ENCODE data around the gene GPAM.

Gene GPAM

DNA sequence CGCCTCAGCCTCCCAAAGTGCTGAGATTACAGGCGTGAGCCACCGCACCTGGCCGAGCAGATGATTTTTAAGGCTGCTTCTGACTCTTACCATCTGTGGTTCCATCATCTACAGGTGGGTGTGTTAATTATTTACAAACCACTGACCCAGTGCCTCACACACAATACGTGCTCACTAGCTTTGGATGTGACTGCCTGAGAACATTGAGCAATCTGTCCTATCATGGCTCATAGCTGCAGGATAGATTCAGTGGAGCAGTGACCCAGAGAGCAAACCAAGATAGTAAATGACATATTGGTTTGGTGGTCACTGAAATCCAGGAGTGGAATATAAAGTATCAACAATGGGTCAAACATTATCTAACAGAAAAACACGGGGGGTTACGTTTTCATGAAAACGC lies 24.1 kb downstream of the GPAM start:
- no peaks in the 10 kb centered on the region for H3K4me1 ChIP-seq (ENCODE audit: control insufficient read depth in 1 of 2, insufficient read depth in 1 of 2, low read depth in 1 of 2, low read length in 1 of 2)
- H3K36me3 ChIP-seq: peaks cover 50% of the 10 kb centered on the region
- TF ChIP-seq, protein P1, sequence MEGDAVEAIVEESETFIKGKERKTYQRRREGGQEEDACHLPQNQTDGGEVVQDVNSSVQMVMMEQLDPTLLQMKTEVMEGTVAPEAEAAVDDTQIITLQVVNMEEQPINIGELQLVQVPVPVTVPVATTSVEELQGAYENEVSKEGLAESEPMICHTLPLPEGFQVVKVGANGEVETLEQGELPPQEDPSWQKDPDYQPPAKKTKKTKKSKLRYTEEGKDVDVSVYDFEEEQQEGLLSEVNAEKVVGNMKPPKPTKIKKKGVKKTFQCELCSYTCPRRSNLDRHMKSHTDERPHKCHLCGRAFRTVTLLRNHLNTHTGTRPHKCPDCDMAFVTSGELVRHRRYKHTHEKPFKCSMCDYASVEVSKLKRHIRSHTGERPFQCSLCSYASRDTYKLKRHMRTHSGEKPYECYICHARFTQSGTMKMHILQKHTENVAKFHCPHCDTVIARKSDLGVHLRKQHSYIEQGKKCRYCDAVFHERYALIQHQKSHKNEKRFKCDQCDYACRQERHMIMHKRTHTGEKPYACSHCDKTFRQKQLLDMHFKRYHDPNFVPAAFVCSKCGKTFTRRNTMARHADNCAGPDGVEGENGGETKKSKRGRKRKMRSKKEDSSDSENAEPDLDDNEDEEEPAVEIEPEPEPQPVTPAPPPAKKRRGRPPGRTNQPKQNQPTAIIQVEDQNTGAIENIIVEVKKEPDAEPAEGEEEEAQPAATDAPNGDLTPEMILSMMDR (IDR thresholded peaks at IDR 0.05): no peak
- H3K9me3 ChIP-seq: no peaks in the 10 kb centered on the region
- no peak overlapping the region for H3K27ac ChIP-seq
- no peak overlapping the region for H3K4me3 ChIP-seq (ENCODE audit: low read depth in 1 of 2, low read length in 1 of 2)
- no peaks in the 10 kb centered on the region for H3K27me3 ChIP-seq

DNA sequence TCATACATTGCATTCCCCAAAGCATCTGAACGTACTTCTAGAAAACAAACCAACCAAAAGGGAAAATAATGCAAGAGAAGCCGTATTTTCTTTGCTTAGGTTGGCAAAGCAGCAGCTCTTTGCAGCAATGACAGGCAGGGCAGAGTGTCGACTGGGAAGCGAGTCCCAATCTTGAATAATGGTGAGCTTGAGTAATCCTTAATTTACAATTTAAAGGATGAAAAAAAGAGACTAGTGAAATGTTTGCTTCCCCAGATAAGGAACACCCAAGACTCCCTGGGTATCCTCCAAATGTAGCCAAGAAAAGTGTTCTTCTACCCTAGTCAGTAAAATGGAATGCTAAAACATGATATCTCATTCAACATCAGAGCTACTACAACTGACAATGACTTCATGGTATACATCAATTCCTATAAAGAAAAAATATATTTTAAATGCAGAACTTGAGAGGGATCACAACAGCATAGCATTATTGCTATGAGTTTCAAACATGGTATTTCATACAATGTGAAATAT lies 32.0 kb downstream of the GPAM start:
- H3K27me3 ChIP-seq: no peaks in the 10 kb centered on the region
- no peaks in the 10 kb centered on the region for H3K9me3 ChIP-seq
- H3K4me1 ChIP-seq (ENCODE audit: control insufficient read depth in 1 of 2, insufficient read depth in 1 of 2, low read depth in 1 of 2, low read length in 1 of 2): no peaks in the 10 kb centered on the region
- no peak overlapping the region for H3K27ac ChIP-seq
- H3K4me3 ChIP-seq (ENCODE audit: low read depth in 1 of 2, low read length in 1 of 2): no peak overlapping the region
- peaks cover 18% of the 10 kb centered on the region for H3K36me3 ChIP-seq
- TF ChIP-seq, protein P1 (IDR thresholded peaks at IDR 0.05): no peak

DNA sequence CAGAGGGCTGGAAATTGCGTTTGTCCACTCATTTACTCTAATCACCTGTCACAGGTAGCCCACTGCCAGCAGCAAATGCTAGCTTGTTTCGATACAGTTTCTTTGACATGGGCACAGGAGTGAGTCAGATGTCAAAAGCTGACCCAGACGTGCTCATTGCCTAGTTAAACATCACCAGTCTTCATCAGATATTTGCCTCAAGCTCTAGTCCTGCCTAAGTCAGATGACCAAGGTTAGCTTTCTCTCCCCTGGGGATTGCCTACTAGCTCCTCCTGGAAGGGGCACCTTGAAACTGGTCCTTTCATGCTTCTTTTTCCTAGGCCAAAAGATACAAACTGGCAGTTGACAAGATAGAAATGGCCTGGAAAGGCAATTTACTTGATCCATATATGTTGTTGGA lies 35.2 kb downstream of the GPAM start:
- TF ChIP-seq, protein P1 (IDR thresholded peaks at IDR 0.05): no peak
- H3K4me3 ChIP-seq (ENCODE audit: low read depth in 1 of 2, low read length in 1 of 2): no peak overlapping the region
- no peaks in the 10 kb centered on the region for H3K9me3 ChIP-seq
- no peaks in the 10 kb centered on the region for H3K27me3 ChIP-seq
- no peaks in the 10 kb centered on the region for H3K4me1 ChIP-seq (ENCODE audit: control insufficient read depth in 1 of 2, insufficient read depth in 1 of 2, low read depth in 1 of 2, low read length in 1 of 2)
- peaks cover 5% of the 10 kb centered on the region for H3K36me3 ChIP-seq
- no peak overlapping the region for H3K27ac ChIP-seq

DNA sequence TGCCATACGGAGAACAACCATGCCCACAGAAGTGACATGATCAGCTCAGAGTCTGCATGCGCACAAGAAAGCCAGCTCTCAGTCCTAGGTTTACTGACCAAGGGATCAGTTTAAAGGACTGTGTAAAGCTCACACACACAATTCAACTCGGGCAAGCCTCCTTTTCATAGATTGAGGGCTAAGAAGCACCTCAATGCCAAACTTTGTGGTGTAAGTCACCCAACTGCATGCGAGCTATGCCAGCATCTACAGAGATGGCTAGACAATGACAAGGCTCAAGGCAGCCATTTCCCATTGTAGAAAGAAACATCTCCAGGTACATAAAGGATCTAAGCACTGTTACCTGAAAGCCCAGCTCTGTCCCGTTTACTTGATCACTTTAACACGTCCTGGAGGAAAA lies 36.8 kb downstream of the GPAM start:
- H3K36me3 ChIP-seq: no peaks in the 10 kb centered on the region
- no peaks in the 10 kb centered on the region for H3K4me1 ChIP-seq (ENCODE audit: control insufficient read depth in 1 of 2, insufficient read depth in 1 of 2, low read depth in 1 of 2, low read length in 1 of 2)
- TF ChIP-seq, protein P1 (IDR thresholded peaks at IDR 0.05): no peak
- H3K27me3 ChIP-seq: no peaks in the 10 kb centered on the region
- no peak overlapping the region for H3K27ac ChIP-seq
- no peak overlapping the region for H3K4me3 ChIP-seq (ENCODE audit: low read depth in 1 of 2, low read length in 1 of 2)
- H3K9me3 ChIP-seq: no peaks in the 10 kb centered on the region

DNA sequence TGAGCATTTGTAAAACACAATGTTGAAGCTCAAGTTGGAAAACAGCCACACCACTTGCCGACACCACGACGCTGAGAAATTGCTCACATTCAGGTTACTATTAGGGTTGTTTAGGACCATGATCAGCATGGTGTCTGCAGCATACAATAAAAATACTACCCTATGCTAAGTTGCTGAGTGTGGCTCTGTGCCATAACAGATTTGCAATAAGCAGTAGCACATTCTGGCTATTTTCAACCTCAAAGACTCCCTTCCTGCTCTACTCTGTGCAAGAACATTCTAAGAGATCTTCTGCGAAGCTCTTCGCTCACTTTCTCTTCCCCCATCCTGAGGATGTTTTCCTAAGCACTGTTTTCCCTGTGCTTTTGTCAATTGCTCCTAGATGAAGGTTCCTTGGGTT lies 38.3 kb downstream of the GPAM start:
- H3K4me1 ChIP-seq (ENCODE audit: control insufficient read depth in 1 of 2, insufficient read depth in 1 of 2, low read depth in 1 of 2, low read length in 1 of 2): peaks cover 0 to 4% of the 10 kb centered on the region in 2 experiments
- H3K27ac ChIP-seq: no peak overlapping the region
- no peaks in the 10 kb centered on the region for H3K27me3 ChIP-seq
- H3K36me3 ChIP-seq: no peaks in the 10 kb centered on the region
- no peak overlapping the region for H3K4me3 ChIP-seq (ENCODE audit: low read depth in 1 of 2, low read length in 1 of 2)
- TF ChIP-seq, protein P1 (IDR thresholded peaks at IDR 0.05): no peak
- no peaks in the 10 kb centered on the region for H3K9me3 ChIP-seq

DNA sequence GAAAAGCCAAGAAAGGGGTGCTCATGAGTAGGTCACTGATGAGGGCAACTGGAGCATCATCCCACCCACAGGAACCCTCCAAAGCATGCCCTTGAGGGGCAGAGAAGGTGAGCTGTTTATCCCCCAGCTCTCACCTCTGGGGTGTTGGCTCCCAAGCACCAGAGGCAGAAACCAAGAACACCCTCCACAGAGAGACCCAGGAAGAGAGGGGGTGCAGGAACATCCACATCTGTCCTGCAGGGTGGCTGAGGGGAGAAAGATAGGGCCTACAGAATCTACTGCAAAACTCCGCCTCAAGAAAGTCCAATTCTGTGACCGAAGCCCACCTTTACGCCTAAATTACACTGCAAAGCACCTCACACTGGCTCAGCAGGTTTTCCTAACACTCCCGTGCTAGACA lies 40.1 kb downstream of the GPAM start:
- no peaks in the 10 kb centered on the region for H3K27me3 ChIP-seq
- no peak overlapping the region for H3K4me3 ChIP-seq (ENCODE audit: low read depth in 1 of 2, low read length in 1 of 2)
- H3K4me1 ChIP-seq (ENCODE audit: control insufficient read depth in 1 of 2, insufficient read depth in 1 of 2, low read depth in 1 of 2, low read length in 1 of 2): peaks cover 0 to 4% of the 10 kb centered on the region in 2 experiments
- H3K27ac ChIP-seq: no peak overlapping the region
- TF ChIP-seq, protein P1 (IDR thresholded peaks at IDR 0.05): no peak
- H3K9me3 ChIP-seq: no peaks in the 10 kb centered on the region
- H3K36me3 ChIP-seq: no peaks in the 10 kb centered on the region
